Endodermal cell (in vitro differentiated cells): ENCODE results near the gene KRTAP10-5. TPM values are rescaled to one million over a fixed set of nuclear protein-coding genes. Genes with fewer than 3 reads are reported as not detected.
A peak's percentile ranks its signal among the peaks of the same experiment; 100 is the strongest.
"Not testable (repeated sequence)": the region's sequence is repeated elsewhere in the genome, so short reads cannot be mapped to it uniquely, and the experiment has no call there.

ENCODE experiments used
- DNase-seq: peaks from one replicate; pipeline ENCODE4 v3.0.0-alpha.2; 2017
- H3K27ac ChIP-seq: 2 replicates; pipeline ENCODE4 v1.5.1; 2013; ENCODE audit warnings: mild to moderate bottlenecking, low read depth, low read length, moderate library complexity
- H3K27me3 ChIP-seq: 2 replicates; pipeline ENCODE4 v1.6.1; 2013; ENCODE audit warnings: mild to moderate bottlenecking, low read length, moderate library complexity; ENCODE audit not compliant: insufficient read depth, control insufficient read depth, poor library complexity, severe bottlenecking
- H3K36me3 ChIP-seq: 2 replicates; pipeline ENCODE4 v1.7.0; 2013; ENCODE audit warnings: mild to moderate bottlenecking, low read length, moderate library complexity; ENCODE audit not compliant: control insufficient read depth, insufficient read depth
- H3K4me1 ChIP-seq: one replicate; pipeline ENCODE4 v1.7.0; 2013; ENCODE audit warnings: low read length; ENCODE audit not compliant: control insufficient read depth, insufficient read depth
- H3K4me3 ChIP-seq: 2 replicates; pipeline ENCODE4 v1.5.1; 2013; ENCODE audit warnings: mild to moderate bottlenecking, low read length, moderate library complexity
- H3K9ac ChIP-seq: 2 replicates; pipeline ENCODE4 v1.6.1; 2013; ENCODE audit warnings: mild to moderate bottlenecking, low read length, moderate library complexity; ENCODE audit not compliant: poor library complexity, severe bottlenecking; ENCODE audit errors: extremely low read depth
- H3K9me3 ChIP-seq: 2 replicates; pipeline ENCODE4 v1.6.1; 2013; ENCODE audit warnings: mild to moderate bottlenecking, low read length, moderate library complexity; ENCODE audit not compliant: control insufficient read depth
- H3K27ac Mint-ChIP-seq: 2 replicates; pipeline ENCODE4 v1.8.0; 2020; ENCODE audit warnings: mixed read lengths
- H3K27me3 Mint-ChIP-seq: 2 replicates; pipeline ENCODE4 v1.8.0; 2021; ENCODE audit warnings: mild to moderate bottlenecking, mixed read lengths; ENCODE audit not compliant: insufficient read depth
- H3K36me3 Mint-ChIP-seq: 2 replicates; pipeline ENCODE4 v1.8.0; 2020; ENCODE audit warnings: low read depth, mixed read lengths
- H3K4me1 Mint-ChIP-seq: 2 replicates; pipeline ENCODE4 v1.8.0; 2020; ENCODE audit warnings: mixed read lengths
- H3K4me3 Mint-ChIP-seq: 2 replicates; pipeline ENCODE4 v1.8.0; 2020; ENCODE audit warnings: mild to moderate bottlenecking, moderate library complexity, mixed read lengths
- H3K9me3 Mint-ChIP-seq: 2 replicates; pipeline ENCODE4 v1.8.0; 2020; ENCODE audit warnings: mild to moderate bottlenecking, mixed read lengths
- CTCF ChIP-seq: fragments of 200-600 bp; sonication (generic); conservative IDR thresholded peaks from 2 replicates; pipeline ENCODE4 v1.5.0; 2021; ENCODE audit warnings: antibody characterized with exemption, mild to moderate bottlenecking
- WGBS, 2 experiments: methylation state at CpG; one replicate each; pipeline versions ENCODE4 v1.1.5 to v1.1.7; 2013; ENCODE audit warnings: missing lambda C conversion rate in 2 of 2, mixed read lengths in 1 of 2; ENCODE audit not compliant: insufficient coverage in 1 of 2, insufficient read length in 1 of 2; 5-methylcytosine and 5-hydroxymethylcytosine counted together
- total RNA-seq, 2 donors: library from RNA; stranded (reverse); fragmentation: NEBNext Ultra II Directional in 1 of 2; extraction: Animal tissue kit (Norgen Biotek cat#: 25700) in 1 of 2; gene quantifications; 2 replicates in 1 of 2; 3 replicates in 1 of 2; pipeline ENCODE4 v1.2.1, GENCODE V29; 2021

KRTAP10-5 gene
- total RNA-seq, 2 donors from 2014 or later: not detected

GRCh38 chr21:44594406-44594916 is 14.1 kb upstream of the KRTAP10-5 start:
- Histone ChIP-seq H3K36me3 (no peaks in the 10 kb centered on the region), H3K9me3 (peaks cover 13% of the 10 kb centered on the region), H3K27ac (no peak overlapping the region), H3K27me3 (no peaks in the 10 kb centered on the region), H3K9ac (no peak overlapping the region), H3K4me3 (no peak overlapping the region), H3K4me1 (no peaks in the 10 kb centered on the region)
- peaks cover 13% of the 10 kb centered on the region for H3K4me1 Mint-ChIP-seq
- H3K36me3 Mint-ChIP-seq: no peaks in the 10 kb centered on the region
- no peak overlapping the region for H3K4me3 Mint-ChIP-seq
- H3K9me3 Mint-ChIP-seq: no peaks in the 10 kb centered on the region
- H3K27ac Mint-ChIP-seq: no peak overlapping the region
- H3K27me3 Mint-ChIP-seq: no peaks in the 10 kb centered on the region
- no peak for TF ChIP-seq CTCF
- DNase-seq: no peak
- WGBS, 2 experiments: 84 to 86% methylated on average over 7 to 12 of the region's 12 CpGs

GRCh38 chr21:44593598-44594405 is 13.4 kb upstream of the KRTAP10-5 start:
- Histone ChIP-seq H3K4me3 (no peak overlapping the region), H3K27me3 (no peaks in the 10 kb centered on the region), H3K4me1 (no peaks in the 10 kb centered on the region), H3K9ac (no peak overlapping the region), H3K27ac (no peak overlapping the region), H3K9me3 (peaks cover 10% of the 10 kb centered on the region), H3K36me3 (no peaks in the 10 kb centered on the region)
- no peaks in the 10 kb centered on the region for H3K27me3 Mint-ChIP-seq
- no peaks in the 10 kb centered on the region for H3K9me3 Mint-ChIP-seq
- H3K4me1 Mint-ChIP-seq: peaks cover 13% of the 10 kb centered on the region
- DNase-seq: peak; percentile 58
- H3K36me3 Mint-ChIP-seq: no peaks in the 10 kb centered on the region
- WGBS, 2 experiments: 84 to 90% methylated on average over 17 to 20 of the region's 20 CpGs
- no peak overlapping the region for H3K4me3 Mint-ChIP-seq
- H3K27ac Mint-ChIP-seq: no peak overlapping the region
- TF ChIP-seq CTCF: no peak

GRCh38 chr21:44592446-44593311 is 12.3 kb upstream of the KRTAP10-5 start, which contains the start of gene KRTAP10-6:
TSS of gene KRTAP10-6 (minus strand) at chr21:44592505. CDS start at chr21:44592484, 21 bp downstream.
- 93% methylated on average over 19 to 33 of the region's 33 CpGs for WGBS, 2 experiments
- no peaks in the 10 kb centered on the region for H3K27me3 ChIP-seq
- H3K9me3 ChIP-seq: no peaks in the 10 kb centered on the region
- TF ChIP-seq CTCF: no peak
- Mint-ChIP-seq H3K27ac (no peak within 1 kb of the TSS), H3K4me1 (peaks cover 9% of the 10 kb centered on the region), H3K27me3 (no peaks in the 10 kb centered on the region), H3K9me3 (peaks cover 5% of the 10 kb centered on the region), H3K36me3 (no peaks in the 10 kb centered on the region), H3K4me3 (no peak within 1 kb of the TSS)
- DNase-seq: peak; percentile 57
- no peaks in the 10 kb centered on the region for H3K4me1 ChIP-seq
- no peaks in the 10 kb centered on the region for H3K36me3 ChIP-seq
- H3K27ac ChIP-seq: no peak within 1 kb of the TSS
- no peak within 1 kb of the TSS for H3K9ac ChIP-seq
- H3K4me3 ChIP-seq: no peak within 1 kb of the TSS

GRCh38 chr21:44591801-44592130 is 11.4 kb upstream of the KRTAP10-5 start:
- not testable (repeated sequence) for H3K9ac ChIP-seq, H3K36me3 Mint-ChIP-seq, H3K4me1 ChIP-seq, H3K4me1 Mint-ChIP-seq, H3K36me3 ChIP-seq, H3K4me3 Mint-ChIP-seq, H3K27me3 Mint-ChIP-seq, H3K27ac ChIP-seq, H3K27me3 ChIP-seq, H3K9me3 Mint-ChIP-seq, H3K27ac Mint-ChIP-seq, H3K4me3 ChIP-seq, DNase-seq, H3K9me3 ChIP-seq
- WGBS, 2 experiments: 100% methylated on average over 1 of the region's 4 CpGs; no CpG with 5 or more reads in 1 of the 2 experiments
